ENCODE data around the gene BORCS6.
A peak's percentile ranks its signal among the peaks of the same experiment; 100 is the strongest.

GRCh38 chr17:8226536-8227237, 36.7 kb upstream of the BORCS6 start:
- TF ChIP-seq CTCF (IDR thresholded peaks at IDR 0.05) (no peak), POLR2A (IDR thresholded peaks at IDR 0.05) (peak in 1 of 2 donors; percentile 46)

Measured in Peyer's patch (tissue), 4 donors.